ENCODE measurements around the gene CFAP74.

Gene CFAP74

DNA sequence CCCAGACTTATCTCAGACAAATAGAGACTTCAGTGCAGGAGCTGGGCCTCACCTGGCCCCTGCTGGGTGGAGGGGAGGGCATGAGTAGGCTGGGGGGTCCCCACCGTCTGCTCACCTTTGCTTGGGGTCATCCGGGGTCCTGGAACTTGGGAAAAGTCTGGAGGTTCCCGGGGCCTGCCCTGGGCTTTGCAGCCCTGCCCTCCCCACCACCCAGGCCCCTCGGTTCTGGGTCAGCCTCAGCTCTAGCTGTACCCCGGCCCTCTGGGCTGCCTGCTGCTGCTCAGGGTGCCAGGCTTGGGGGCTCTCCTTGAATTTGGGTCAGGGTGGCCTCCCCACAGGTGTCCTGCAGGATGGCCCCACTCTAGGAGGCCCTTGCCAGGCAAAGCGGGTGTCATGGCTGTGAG lies 82.1 kb downstream of the CFAP74 start:
- no peak for DNase-seq (ENCODE audit: low read depth)
- TF ChIP-seq, protein P1, sequence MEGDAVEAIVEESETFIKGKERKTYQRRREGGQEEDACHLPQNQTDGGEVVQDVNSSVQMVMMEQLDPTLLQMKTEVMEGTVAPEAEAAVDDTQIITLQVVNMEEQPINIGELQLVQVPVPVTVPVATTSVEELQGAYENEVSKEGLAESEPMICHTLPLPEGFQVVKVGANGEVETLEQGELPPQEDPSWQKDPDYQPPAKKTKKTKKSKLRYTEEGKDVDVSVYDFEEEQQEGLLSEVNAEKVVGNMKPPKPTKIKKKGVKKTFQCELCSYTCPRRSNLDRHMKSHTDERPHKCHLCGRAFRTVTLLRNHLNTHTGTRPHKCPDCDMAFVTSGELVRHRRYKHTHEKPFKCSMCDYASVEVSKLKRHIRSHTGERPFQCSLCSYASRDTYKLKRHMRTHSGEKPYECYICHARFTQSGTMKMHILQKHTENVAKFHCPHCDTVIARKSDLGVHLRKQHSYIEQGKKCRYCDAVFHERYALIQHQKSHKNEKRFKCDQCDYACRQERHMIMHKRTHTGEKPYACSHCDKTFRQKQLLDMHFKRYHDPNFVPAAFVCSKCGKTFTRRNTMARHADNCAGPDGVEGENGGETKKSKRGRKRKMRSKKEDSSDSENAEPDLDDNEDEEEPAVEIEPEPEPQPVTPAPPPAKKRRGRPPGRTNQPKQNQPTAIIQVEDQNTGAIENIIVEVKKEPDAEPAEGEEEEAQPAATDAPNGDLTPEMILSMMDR (conservative IDR thresholded peaks at IDR 0.05; ENCODE audit: control insufficient read depth, insufficient read depth, low read depth, low read length): no peak
- H3K4me3 ChIP-seq (ENCODE audit: control insufficient read depth, low read depth, low read length): no peak overlapping the region

DNA sequence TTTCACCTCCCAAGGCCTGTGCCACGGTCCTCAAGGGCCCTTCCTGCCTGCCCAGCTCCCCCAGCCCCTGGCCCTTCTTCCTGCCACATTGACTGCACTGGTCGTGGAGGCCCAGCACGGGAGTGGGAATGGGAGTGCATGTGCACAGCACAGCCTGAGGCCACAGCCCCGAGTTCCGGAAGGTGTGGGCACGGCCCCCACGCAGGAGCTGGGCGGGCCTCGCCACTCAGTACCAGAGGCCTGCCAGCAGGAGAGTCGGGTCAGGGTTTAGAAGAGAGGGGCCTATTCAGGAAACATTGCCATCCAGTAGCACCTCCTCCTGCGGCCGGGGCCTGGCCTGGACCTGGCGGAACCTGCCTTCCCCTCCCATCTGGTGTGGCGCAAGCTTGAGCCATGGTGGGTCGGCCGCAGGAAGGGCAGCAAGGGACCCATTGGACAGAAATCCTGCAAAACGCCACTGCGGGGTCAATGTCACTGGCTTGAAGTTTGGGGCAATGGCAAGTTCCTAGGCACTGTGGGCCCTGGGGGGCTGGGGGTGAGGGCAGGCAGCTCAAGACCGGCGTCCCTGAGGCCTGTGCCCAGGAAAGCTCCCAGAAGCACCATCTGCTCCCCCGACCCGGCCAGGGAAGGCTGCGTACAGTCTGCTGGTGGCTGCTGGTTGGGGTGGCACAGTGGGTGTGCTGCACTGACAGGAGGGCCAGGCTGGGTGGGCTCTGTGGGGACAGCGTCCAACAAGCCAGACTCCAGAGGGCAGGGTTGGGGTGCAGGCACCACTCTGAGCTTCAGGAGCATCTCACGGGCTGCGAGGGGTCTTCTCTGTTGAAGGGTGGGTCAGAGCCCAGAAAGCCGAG lies 82.8 kb downstream of the CFAP74 start:
- no peak for DNase-seq (ENCODE audit: low read depth)
- TF ChIP-seq, protein P1 (conservative IDR thresholded peaks at IDR 0.05; ENCODE audit: control insufficient read depth, insufficient read depth, low read depth, low read length): no peak
- H3K4me3 ChIP-seq (ENCODE audit: control insufficient read depth, low read depth, low read length): no peak overlapping the region

DNA sequence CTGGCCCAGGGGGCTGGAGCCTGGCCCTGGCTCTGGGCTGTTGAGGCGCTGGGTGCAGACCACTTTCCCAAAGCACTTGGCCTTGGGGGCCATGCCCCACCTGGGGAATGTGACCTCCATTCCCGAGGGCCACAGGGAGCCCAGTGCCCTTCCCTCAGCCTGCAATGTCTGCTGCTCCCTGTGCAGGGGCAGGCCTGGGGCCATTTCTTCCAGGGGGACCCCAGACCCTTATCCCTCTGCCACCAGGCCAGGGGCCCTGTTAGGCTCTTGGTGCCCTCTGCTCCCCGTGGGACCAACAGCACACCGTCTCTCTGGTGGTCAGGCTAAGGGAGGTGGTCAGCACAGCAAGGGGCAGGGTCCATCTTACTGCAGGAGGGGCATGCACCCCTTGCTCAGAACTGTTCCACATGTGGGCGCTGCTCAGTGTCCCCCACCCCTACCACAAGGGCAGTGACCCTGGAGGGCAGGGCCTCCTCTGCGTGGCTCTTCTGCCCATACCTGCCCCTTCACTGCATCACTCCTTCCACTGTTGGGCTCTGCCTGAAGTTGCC lies 83.5 kb downstream of the CFAP74 start:
- DNase-seq (ENCODE audit: low read depth): no peak
- TF ChIP-seq, protein P1 (conservative IDR thresholded peaks at IDR 0.05; ENCODE audit: control insufficient read depth, insufficient read depth, low read depth, low read length): no peak
- no peak overlapping the region for H3K4me3 ChIP-seq (ENCODE audit: control insufficient read depth, low read depth, low read length)

DNA sequence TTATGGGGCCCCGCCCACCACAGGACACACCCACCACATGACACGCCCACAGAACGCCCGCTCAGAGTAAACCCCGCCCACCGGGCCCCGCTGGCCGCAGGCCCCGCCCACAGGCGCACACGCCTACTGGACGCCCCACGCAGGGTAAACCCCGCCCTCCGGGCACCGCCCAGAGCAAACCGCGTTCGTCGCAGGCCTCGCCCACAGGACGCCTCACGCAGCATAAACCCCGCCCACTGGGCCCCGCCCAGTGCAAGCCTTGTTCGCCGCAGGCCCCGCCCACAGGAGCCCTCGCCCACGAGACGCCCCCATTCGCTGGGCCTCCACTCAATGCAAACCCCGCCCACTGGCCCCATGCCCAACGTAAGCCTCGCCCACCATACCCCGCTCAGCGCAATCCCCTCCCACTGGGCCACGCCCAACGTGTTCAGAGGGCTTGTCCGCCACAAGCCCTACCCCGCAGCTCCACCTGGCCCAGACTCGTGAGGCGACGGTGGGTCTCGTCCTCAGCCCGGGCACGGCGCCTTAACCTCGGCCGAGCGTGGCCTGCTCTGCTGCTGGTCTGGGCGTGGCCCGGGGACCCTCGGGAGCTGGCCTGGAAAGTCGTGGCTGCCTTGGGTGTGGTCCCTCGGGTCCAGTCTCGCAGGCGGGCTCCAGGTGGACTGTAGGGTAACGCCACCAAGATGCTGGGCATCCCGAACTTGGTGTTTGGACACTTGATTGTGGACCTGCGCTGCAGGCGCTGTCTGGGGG lies 84.1 kb downstream of the CFAP74 start:
- H3K4me3 ChIP-seq (ENCODE audit: control insufficient read depth, low read depth, low read length): peak overlapping the region; percentile 16
- TF ChIP-seq, protein P1 (conservative IDR thresholded peaks at IDR 0.05; ENCODE audit: control insufficient read depth, insufficient read depth, low read depth, low read length): no peak
- DNase-seq (ENCODE audit: low read depth): peak; percentile 95

DNA sequence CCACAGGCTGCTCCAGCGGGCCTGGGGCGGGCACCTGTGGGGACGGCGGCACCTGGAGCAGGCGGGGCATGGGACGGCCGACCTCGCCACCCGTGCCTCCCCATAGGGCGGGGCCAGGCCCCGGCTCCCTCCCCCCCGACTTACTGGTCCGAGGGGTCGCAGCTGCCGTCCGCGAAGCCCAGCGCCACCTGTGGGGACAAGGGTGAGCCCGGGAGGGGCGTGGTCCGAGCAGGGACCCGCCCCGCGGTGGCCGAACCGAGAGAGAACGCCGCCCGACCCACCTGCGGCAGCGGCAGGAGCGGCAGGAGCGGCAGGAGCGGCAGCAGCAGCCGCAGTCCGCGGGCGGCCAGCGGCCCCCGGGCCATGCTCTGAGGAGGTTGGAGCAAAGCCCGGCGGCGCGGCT lies 84.7 kb downstream of the CFAP74 start, which contains the start of gene TMEM52:
TMEM52 (minus strand) TSS at position 379 of the 403 bp plus-strand sequence; CDS start at position 365, 14 bp downstream.
- DNase-seq (ENCODE audit: low read depth): no peak
- TF ChIP-seq, protein P1 (conservative IDR thresholded peaks at IDR 0.05; ENCODE audit: control insufficient read depth, insufficient read depth, low read depth, low read length): no peak
- peak within 1 kb of the TSS; percentile 30 for H3K4me3 ChIP-seq (ENCODE audit: control insufficient read depth, low read depth, low read length)

DNA sequence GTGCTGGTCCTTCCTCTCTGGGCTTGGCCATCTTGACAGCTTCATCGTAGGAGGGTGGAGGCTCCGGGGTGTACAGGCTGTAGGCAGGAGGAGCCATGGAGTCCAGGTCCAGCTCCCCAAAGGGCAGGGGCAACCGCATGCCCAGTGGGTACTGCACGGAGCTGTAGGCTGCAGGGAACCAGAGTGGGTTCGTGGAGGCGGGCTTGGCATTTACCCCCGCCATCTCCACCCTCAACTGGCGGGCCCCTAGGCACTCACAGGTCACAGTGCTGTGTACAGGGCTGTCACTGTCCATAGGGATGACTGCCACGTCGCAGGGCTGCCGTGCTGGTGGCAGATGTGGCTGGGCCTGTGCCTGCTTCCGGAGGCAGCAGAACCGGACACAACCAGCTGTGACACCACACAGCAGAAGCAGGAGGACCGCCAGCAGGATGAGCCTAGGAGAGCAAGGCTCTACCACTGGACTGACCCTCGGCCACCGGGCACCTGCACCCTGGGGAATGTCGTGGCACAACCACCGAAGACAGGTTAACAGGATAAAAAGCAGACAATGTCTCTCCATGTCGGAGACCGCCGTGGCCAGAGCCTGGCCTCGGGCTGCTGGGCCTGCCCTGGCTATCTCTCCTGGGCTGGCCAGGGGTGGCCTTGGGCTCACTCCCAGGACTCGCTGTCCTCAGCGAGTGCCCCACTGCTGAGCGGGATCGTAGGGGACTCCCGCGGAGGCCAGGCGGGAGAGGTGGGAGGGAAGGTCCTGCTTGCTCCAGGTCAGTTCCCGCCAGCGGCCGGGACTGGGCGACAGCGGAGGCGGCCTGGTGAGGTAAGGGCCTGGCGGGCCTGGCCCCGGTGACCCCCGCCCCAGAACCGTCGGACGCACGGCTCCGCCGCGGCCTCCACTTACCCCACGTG lies 85.3 kb downstream of the CFAP74 start:
- H3K4me3 ChIP-seq (ENCODE audit: control insufficient read depth, low read depth, low read length): no peak overlapping the region
- TF ChIP-seq, protein P1 (conservative IDR thresholded peaks at IDR 0.05; ENCODE audit: control insufficient read depth, insufficient read depth, low read depth, low read length): no peak
- no peak for DNase-seq (ENCODE audit: low read depth)

All from fibroblast of mammary gland (primary cell).